GM18858 (cell line): ENCODE measurements around the gene SHISA7.

ENCODE experiments used
- ATAC-seq: cut with Tn5 transposase; IDR thresholded peaks from one replicate; pipeline ENCODE4 v1.9.1; 2021; ENCODE audit not compliant: unreplicated experiment

The SHISA7 gene

DNA sequence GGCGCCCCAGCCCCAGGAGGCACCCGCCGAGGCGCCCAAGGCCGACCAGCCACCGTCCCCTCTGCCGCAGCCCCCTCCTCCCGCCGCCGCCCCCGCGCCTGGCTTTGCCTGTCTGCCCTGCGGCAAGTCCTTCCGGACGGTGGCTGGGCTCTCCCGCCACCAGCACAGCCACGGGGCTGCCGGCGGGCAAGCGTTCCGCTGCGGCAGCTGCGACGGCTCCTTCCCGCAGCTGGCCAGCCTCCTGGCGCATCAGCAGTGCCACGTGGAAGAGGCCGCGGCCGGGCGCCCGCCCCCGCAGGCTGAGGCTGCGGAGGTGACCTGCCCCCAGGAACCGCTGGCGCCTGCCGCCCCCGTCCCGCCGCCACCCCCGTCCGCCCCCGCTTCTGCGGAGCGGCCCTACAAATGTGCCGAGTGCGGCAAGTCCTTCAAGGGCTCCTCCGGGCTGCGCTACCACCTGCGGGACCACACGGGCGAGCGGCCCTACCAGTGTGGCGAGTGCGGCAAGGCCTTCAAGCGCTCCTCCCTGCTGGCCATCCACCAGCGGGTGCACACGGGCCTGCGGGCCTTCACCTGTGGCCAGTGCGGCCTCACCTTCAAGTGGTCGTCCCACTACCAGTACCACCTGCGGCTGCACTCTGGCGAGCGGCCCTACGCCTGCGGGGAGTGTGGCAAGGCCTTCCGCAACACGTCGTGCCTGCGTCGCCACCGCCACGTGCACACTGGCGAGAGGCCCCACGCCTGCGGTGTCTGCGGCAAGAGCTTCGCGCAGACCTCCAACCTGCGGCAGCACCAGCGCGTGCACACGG is 39.3 kb upstream of the SHISA7 start:
- no peak for ATAC-seq

DNA sequence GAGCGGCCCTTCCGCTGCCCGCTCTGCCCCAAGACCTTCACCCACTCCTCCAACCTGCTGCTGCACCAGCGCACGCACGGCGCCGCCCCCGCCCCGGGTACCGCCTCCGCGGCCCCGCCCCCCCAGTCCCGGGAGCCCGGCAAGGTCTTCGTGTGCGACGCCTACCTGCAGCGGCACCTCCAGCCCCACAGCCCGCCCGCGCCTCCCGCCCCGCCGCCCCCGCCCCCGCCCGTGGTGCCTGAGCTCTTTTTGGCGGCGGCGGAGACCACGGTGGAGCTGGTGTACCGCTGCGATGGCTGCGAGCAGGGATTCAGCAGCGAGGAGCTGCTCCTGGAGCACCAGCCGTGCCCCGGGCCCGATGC is 38.7 kb upstream of the SHISA7 start:
- no peak for ATAC-seq

DNA sequence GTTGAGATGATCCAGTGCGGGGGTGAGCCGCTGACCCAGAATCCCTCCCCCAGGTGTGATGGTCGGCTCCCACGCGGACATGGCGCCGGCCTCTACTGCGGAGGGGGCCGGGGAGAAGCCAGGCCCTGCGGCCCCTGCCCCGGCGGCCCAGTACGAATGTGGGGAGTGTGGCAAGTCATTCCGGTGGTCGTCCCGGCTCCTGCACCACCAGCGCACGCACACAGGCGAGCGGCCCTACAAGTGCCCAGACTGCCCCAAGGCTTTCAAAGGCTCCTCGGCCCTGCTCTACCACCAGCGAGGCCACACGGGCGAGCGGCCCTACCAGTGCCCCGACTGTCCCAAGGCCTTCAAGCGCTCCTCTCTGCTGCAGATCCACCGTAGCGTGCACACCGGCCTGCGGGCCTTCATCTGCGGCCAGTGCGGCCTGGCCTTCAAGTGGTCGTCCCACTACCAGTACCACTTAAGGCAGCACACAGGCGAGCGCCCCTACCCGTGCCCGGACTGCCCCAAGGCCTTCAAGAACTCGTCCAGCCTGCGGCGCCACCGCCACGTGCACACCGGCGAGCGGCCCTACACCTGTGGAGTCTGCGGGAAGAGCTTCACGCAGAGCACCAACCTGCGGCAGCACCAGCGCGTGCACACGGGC is 38.2 kb upstream of the SHISA7 start:
- no peak for ATAC-seq

DNA sequence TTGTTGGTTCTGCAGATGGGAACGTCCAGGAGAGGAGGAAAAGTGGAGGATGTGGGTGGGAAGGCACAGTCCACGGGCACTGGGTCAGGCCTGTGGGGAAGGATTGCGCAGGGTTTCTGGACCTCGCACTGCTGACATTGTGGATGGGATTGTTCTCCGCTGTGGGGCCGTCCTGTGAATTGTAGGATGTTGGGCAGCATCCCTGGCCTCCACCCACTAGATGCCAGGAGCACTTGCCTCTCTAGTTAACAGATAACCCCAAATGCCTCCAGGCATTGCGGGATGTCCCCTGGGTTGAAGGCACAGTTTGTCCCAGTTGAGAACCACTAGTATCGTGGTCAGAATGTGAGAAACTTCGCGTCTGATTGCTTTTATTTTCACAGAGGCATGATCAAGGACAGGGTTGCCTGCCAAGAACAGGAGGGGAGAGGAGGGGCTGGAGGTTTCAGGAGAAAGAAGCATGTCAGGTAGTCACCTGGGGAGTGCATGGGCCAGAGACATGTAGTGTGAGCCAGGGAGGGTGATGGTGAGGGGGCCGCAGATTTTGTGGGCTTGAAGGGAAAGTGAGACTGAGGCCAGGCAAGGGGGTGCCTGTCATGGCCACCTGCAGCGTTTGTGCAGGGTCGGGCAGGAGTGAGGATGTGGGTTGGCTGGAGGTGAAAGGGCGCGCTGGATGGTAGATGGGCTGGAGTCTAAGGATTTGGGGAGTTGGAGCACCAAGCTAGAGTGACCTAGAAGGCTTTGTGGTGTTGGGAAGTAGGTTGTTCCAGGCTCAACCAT is 36.5 kb upstream of the SHISA7 start:
- no peak for ATAC-seq

DNA sequence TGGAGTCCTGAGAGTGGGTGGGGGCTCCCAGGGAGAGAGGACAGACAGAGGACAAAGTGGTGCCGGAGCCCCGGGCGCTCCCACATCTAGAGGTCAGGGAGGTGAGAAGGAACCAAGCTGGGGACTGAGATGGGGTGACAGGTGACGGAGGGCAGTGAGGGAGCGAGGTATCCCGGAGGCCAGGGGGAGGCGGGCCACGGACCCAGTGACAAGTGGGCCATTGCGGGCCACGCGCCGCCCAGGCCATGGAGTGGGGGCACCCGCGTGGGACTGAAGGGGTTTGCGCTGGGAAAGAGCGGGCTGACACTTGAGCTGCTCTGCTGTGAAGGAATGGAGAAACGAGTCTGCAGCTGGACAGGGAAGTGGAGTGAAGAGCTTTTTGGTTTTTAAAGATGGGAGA is 35.9 kb upstream of the SHISA7 start:
- ATAC-seq: no peak

DNA sequence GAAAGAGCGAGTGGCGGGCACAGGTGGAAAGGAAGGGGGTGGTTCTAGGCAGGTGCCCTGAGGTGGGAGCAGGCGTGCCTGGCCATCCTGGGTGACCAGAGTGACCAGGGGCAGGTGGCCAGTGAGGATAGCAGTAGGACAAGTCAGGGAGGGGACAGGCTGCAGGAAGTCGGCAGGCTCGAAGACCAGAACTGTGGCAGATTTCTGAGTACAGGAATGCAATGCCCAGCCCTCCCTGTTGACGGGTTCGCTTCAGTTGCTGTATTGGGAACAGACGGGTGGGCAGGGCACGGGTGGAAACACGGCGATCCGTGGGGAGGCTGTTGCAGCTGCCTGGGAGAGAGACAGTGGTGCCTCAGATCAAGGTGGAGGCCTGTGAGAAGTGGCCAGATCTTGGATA is 35.3 kb upstream of the SHISA7 start:
- ATAC-seq: no peak

DNA sequence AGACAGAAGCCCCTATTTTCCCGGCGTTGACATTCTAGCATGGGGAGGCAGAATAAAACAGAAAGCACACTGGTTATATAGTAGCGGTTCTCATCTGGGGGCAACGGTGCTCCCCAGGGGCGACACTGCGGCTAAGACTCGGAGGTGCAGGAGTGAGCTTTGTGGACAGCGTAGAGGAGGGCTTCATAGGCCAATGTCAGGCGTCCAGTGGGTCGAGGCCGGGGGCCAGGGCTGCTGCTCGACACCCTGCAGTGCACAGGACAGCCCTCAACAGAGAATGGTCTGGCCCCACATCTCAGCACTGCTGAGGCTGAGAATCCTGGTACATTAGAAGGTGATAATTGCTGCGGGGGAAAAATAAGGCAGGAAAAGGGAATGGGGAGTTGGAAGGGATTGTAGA is 34.8 kb upstream of the SHISA7 start:
- no peak for ATAC-seq

DNA sequence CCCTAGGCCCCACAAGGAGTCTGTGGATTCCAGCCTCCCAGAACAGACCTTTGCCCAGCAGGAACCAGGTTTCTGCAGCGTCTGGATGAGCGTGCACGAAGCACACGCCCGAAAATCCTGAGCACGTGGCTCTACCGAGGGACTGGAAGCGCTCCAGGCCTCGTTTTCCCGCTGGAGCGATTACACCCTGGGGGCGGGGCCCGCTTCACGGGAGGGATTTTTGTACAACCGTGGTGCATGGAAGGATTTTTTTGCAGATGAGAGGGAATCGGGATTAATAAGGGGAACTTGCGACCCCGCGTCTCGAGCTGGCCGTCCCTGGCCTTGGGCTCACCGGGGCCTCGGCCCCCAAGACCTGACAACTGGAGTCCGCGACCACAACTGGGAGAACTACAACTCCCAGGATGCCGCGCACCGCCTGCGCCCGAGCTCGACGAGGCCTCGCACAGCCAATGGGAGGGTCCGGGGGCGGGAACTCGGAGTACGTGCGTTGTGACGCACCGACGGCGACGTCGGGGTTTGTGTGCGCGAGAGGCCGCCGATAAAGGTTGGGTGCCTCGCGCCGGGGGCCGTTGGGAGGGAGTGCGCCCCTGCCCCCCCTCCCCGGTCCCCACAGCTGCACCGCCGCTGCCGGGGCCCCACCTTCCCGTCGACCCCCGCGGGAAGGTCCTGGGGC is 33.1 kb upstream of the SHISA7 start, which contains the start of gene ZNF628:
Gene ZNF628, plus strand, starts transcription at position 518 of the 676 bp plus-strand sequence. CDS start 3,294 bp downstream, outside the sequence.
- peak; percentile 80 for ATAC-seq

DNA sequence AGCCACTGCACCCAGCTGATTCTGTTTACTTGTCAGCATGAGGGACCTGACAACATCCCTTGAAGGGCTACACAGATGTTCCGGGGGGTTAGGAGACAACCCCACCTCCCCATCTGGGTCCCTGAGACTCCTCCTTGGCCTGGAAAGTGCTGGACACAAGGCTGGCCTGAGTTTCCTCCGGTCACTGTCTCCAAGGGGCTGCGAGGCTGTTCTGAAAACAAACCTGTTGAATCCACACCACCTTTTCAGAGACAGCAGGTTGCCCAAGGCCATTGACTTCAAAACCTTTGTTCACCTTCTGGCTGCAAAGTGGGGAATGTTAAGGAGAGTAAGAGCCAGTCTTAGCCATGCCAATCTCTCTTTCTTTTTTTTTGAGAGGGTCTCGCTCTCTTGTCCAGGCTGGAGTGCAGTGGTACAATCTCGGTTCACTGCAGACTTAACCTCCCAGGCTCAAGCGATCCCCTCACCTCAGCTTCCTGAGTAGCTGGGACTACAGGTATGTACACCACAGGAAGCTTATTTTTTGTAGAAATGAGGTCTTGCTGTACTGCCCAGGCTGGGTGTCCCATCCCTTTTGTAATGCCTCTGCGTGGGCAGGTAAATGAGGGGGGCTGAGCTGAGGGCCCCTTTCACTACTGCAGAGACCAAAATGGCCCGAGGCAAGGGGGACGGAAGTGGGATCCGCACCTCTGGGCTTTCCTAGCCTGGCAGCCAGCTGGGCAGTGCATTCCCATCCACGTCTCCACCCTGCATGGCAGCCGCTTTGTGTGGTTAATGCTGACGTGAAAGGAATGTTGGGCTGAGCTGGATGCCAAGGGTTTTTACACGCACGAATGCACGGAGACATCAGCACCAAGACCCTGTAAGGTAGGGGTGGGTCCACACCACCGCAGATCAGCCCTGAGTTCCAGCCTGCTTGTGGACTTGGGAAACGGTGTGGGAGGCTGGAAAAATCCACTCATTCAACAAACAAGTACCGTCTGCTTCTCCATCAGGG is 31.5 kb upstream of the SHISA7 start:
- no peak for ATAC-seq

DNA sequence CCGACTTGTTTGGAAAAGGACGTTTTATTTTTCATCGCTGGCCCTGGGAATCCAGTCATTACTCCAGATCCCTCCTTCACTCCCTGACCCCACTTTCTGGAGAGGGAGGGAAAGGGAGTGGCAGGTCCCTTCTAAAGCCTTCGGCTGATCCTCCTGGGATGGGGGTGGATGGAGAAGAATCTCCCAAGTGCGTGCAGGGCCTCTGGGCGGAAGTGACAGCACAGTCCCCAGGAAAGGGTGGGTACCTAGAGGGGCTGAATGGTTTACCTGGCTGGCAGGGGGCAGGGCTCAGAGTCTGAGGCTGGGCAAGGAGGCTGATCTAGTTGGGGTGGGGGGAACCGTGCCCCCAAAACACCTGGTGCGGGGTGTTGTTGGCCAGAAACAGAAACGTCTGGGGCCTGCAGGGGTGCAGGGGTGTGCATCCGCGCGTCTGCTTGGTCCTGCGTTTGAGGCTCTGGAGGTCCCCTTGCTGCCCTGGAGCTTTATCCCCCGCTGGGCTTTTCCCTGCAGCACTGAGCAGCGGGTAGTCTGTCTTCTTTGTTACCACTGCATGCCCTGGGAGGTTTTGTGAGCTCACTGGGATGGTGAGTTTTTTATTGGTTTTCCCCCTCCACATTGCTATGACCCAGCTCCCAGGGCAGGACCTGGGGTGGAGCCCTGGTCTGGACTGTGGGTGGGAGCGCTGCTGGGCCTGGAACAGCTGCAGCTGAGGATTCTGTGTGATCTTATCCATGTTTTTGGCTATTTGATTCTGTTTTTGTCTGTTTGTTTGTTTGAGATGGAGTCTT is 30.3 kb upstream of the SHISA7 start:
- ATAC-seq: no peak

DNA sequence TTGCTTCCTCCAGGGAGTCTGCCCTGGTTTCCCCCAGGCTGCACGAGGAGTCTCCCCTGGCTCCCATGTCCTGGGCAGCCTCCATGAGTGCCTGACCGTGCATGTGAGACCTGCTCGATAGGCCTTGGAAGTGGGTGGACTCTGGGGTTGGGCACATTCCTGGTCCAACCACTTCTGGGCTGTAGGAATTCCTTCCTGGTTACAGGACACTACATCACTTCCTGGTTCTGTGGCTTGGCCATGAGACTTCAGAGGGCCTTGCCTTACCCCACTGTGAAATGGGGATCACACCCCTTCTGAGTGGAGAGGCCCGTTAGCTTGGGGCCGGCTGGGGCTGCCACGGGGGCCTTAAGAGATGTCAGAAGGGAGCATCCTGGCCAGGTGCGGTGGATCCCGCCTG is 29.4 kb upstream of the SHISA7 start:
- ATAC-seq: no peak

DNA sequence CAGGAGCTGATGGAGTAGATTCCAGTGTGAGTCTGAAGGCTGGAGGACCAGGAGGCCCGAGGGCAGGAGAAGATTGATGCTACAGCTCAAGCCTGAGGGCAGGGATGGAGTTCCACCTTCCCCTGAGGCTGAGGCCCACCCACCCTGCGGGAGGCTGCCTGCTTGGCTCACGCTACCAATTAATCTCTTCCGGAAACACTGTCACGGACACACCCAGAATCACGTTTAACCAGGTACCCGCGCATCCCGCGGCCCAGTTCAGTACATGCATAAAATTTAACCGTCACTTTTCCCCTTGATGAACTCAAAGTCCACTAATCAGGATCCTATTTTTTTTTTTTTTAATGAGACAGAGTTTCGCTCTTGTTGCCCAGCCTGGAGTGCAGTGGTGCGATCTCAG is 28.2 kb upstream of the SHISA7 start:
- ATAC-seq: no peak

DNA sequence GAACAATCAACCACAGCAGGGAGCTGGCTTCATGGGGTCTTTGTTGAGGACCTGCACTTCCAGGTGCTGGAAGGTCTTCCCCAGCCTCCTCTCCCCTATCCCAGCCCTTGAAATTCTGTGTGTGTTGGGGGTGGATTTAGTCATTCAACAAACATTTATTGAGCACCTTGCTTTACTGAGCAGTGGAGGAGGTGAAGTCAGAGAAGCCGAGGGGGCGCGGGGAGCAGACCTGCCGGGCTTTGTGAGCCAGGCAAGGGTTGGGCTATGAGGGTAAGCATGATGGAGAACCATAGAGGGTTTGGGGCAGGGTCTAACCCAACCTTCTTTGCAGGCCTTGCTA is 24.9 kb upstream of the SHISA7 start:
- ATAC-seq: no peak

DNA sequence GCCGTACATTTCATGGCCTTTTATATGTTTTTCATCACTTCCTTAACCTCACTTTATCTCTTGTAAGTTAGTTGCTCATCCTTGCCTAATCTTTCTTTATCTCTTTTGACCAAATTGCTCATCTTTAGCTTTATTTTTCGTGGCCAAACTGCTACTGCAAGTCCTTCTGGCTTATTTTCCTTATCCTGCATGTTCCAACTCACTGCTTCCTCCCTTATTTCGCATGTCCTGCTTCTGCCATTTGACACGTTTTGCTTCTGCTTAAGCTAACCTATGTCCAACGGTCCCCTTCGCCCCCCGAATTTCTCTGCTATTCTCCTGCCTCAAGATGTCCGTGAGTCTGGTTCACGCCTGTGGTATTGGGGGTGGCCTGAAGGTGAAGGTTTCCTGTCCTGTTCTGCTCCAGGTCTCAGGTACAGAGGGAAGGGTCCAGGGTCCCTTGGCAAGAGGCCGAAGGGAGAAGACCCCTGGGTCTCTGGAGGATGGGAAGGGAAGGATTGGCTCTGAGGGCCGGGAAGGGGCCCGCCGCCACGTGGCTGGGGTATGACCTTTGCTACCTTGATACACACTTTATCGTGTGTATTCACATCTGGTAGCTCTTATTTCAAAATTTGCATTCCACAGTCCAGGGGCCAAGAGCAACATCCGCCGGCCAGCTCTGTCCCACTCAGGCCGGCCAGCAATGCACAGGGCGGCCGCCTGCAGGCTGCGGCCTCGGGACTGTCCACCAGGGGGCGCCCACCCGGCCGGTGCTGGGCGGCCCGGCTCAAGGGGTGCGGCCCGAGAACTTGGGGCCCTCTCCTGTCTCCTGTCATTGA is 24.3 kb upstream of the SHISA7 start:
- no peak for ATAC-seq

DNA sequence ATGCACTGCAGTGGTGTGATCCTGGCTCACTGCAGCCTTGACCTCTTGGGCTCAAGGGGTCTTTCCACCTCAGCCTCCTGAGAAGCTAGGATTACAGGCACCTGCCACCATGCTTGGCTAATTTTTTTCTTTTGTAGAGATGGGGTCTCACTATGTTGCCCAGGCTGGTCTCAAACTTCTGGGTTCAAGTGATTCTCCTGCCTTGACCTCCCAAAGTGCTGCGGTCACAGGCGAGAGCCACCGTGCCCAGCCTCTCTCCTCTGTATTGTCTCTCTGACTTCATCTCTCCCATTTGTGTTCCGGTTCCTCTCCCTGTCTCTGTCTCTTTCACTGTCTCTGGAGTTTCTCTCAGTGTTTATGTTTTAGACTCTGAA is 23.1 kb upstream of the SHISA7 start:
- no peak for ATAC-seq

DNA sequence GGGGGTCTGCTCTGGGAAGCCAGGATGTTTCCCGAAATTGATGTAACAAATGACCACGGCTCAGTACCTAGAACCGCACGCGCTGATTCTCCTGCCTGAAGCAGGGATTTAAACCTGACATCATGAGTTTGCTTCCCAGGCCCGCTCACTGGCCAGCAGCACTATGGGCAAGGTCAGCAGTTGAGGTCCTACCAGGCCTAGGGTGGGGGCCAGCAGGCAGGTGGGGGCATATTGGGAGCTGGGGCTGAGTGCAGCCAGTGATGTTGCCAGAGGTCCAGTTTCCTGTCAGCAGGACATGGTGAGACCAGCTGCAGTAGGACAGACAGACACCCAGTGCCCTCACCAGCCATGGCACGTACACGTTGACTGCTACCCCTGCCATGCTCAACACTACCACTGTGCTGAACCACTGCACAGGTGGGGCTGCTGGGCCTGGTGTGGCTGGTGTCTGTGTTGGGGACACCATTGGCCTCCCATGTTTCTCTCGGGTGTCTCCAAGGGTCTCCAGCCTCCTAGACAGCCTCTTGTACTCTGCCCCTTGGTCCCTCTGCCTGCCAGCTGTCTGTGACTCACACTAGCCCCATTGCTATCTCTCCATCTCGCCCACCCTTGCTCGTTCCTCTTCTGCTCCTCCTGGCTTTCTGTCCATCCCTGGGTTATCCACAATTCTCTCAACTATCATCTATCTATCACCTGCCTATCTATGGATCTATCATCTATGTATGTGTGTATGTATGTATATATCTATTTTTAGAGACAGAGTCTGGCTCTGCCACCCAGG is 22.6 kb upstream of the SHISA7 start:
- no peak for ATAC-seq

DNA sequence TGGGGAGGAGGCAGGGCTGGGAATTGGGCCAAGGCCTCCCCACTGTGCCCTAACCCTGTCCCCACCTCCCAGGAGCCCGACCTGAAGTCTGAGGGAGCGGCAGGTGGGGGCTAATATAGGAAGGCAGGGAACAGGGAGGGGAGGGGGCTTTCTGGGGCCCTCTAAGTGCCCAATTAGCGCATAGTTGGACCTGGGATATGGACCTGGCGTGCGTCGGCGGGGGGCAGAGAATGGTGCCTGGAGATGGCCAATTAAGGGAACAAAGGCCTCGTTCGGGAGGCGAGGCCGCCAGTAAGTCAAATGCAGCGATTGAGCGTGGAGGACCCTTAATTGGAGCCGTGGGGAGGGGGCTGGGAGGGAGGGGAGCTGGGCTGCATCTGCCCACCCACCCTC is 21.6 kb upstream of the SHISA7 start, which contains the start of gene C19orf85:
Gene C19orf85, minus strand, starts transcription at position 90 of the 393 bp plus-strand sequence. CDS start 197 bp downstream, outside the sequence.
- no peak for ATAC-seq
